Vagina (tissue), 2 donors: ENCODE data around the gene BHLHA9.

Source experiments
- POLR2AphosphoS5 ChIP-seq, 2 donors: sonication (generic); formaldehyde crosslinking; IDR thresholded peaks; one replicate each; pipeline ENCODE4 v1.9.0; 2017; ENCODE audit warnings: antibody characterized with exemption in 2 of 2, mild to moderate bottlenecking in 2 of 2, low read depth in 1 of 2; ENCODE audit not compliant: insufficient read depth in 1 of 2
- TF ChIP-seq, protein P1 (sequence below), 3 experiments: fragments of 450-650 bp in 2 of 3; fragments of 200-600 bp in 1 of 3; sonication (generic) in 1 of 3; IDR thresholded peaks; one replicate each; pipeline ENCODE4 v1.5.1; 2017 to 2019; ENCODE audit warnings: antibody characterized with exemption in 3 of 3, mild to moderate bottlenecking in 2 of 3, moderate library complexity in 2 of 3

DNA sequence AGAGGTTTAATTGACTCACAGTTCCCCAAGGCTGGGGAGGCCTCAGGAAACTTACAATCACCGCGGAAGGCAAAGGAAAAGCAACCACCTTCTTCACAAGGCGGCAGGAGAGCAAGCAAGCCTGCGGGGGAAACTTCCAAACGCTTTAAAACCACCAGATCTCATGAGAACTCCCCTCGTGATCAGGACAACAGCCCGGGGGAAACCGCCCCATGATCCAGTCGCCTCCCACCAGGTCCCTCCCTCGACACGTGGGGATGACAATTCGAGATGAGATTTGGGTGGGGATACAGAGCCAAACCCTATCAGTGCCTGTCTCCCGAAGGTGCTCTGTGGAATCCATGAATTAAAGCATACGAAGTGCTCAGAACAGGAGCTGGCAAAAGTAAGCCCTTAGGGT, 46.6 kb upstream of the BHLHA9 start:
- TF ChIP-seq, protein P1, sequence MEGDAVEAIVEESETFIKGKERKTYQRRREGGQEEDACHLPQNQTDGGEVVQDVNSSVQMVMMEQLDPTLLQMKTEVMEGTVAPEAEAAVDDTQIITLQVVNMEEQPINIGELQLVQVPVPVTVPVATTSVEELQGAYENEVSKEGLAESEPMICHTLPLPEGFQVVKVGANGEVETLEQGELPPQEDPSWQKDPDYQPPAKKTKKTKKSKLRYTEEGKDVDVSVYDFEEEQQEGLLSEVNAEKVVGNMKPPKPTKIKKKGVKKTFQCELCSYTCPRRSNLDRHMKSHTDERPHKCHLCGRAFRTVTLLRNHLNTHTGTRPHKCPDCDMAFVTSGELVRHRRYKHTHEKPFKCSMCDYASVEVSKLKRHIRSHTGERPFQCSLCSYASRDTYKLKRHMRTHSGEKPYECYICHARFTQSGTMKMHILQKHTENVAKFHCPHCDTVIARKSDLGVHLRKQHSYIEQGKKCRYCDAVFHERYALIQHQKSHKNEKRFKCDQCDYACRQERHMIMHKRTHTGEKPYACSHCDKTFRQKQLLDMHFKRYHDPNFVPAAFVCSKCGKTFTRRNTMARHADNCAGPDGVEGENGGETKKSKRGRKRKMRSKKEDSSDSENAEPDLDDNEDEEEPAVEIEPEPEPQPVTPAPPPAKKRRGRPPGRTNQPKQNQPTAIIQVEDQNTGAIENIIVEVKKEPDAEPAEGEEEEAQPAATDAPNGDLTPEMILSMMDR (IDR thresholded peaks at IDR 0.05) = no peak
- TF ChIP-seq POLR2AphosphoS5 (IDR thresholded peaks at IDR 0.05; ENCODE audit: insufficient read depth in 1 of 2, low read depth in 1 of 2) = no peak
